WI38 (cell line): Measurements from ENCODE around the gene SLC9C2.

Experiments used
- H3K4me3 ChIP-seq: 2 replicates; pipeline ENCODE4 v1.5.1; 2011; ENCODE audit warnings: low read depth, mild to moderate bottlenecking, control low read depth, low read length
- CTCF ChIP-seq: IDR thresholded peaks from 2 replicates; pipeline ENCODE4 v1.5.1; 2012; ENCODE audit warnings: low read depth, mild to moderate bottlenecking, control low read depth, low read length

The SLC9C2 gene

GRCh38 chr1:173454966-173455524 is 147.8 kb downstream of the SLC9C2 start:
- H3K4me3 ChIP-seq, result no peak overlapping the region
- TF ChIP-seq CTCF, result no peak

- TF ChIP-seq CTCF, result no peak
- no peak overlapping the region for H3K4me3 ChIP-seq
Observed at GRCh38 chr1:173453982-173454381, 148.9 kb downstream of the SLC9C2 start.

DNA sequence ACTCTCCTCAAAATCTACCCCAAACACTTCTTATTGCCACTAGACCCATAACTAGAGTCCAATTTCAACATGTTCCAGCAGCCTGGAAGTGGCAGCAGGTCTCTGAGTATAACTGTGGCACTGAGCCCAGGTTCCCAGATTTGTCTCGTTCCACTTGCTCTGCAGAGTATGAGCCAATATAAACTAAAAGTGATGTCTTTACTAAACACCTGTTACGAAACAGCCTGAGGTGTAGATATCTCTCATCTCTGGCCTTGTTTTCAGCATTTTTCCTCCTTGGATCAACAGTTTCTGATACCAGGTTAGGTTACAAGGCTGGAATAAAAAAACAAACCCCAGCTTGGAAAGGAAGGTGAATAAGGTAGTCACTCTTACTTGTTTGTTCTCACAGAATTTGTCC is 150.9 kb downstream of the SLC9C2 start:
- H3K4me3 ChIP-seq, result no peak overlapping the region
- no peak for TF ChIP-seq CTCF
